Smooth muscle cell (in vitro differentiated cells): ENCODE results near the gene ACTR1A. TPM values are rescaled to one million over a fixed set of nuclear protein-coding genes. Genes with fewer than 3 reads are reported as not detected.

Source experiments
- DNase-seq: peaks from one replicate; lab custom pipeline; 2025; ENCODE audit not compliant: unreplicated experiment; lab: John Stamatoyannopoulos, UW
- H2AFZ ChIP-seq: fragments of 200-600 bp; sonication (generic); 2 replicates; pipeline ENCODE4 v1.6.0; 2016; ENCODE audit warnings: antibody characterized with exemption, low read depth, mild to moderate bottlenecking
- H3F3A ChIP-seq: fragments of 200-600 bp; sonication (generic); 2 replicates; pipeline ENCODE4 v1.6.0; 2017; ENCODE audit warnings: antibody characterized with exemption, low read depth
- H3K27ac ChIP-seq: fragments of 200-600 bp; sonication (generic); 2 replicates; pipeline ENCODE4 v1.5.1; 2016; ENCODE audit warnings: low read depth, mild to moderate bottlenecking
- H3K27me3 ChIP-seq: fragments of 200-600 bp; sonication (generic); 2 replicates; pipeline ENCODE4 v1.6.1; 2016; ENCODE audit warnings: low read depth, mild to moderate bottlenecking
- H3K36me3 ChIP-seq: fragments of 200-600 bp; sonication (generic); 2 replicates; pipeline ENCODE4 v1.5.1; 2016; ENCODE audit warnings: low read depth
- H3K4me1 ChIP-seq: fragments of 200-600 bp; sonication (generic); 2 replicates; pipeline ENCODE4 v1.5.1; 2016; ENCODE audit warnings: low read depth
- H3K4me2 ChIP-seq: fragments of 200-600 bp; sonication (generic); 2 replicates; pipeline ENCODE4 v1.6.0; 2016; ENCODE audit warnings: mild to moderate bottlenecking
- H3K4me3 ChIP-seq: fragments of 200-600 bp; sonication (generic); 2 replicates; pipeline ENCODE4 v1.5.1; 2016; ENCODE audit warnings: mild to moderate bottlenecking
- H3K79me2 ChIP-seq: fragments of 200-600 bp; sonication (generic); 2 replicates; pipeline ENCODE4 v1.6.0; 2016; ENCODE audit warnings: low read depth, mild to moderate bottlenecking
- H3K9ac ChIP-seq: fragments of 200-600 bp; sonication (generic); 2 replicates; pipeline ENCODE4 v1.6.0; 2016; ENCODE audit warnings: low read depth
- H3K9me3 ChIP-seq: fragments of 200-600 bp; sonication (generic); replicated peaks from 2 replicates; pipeline ENCODE4 v1.5.1; 2016; ENCODE audit warnings: low read depth
- H4K20me1 ChIP-seq: fragments of 200-600 bp; sonication (generic); 2 replicates; pipeline ENCODE4 v1.6.0; 2016; ENCODE audit warnings: low read depth
- WGBS: methylation state at CpG from one replicate; pipeline ENCODE4 v1.1.7; 2016; ENCODE audit warnings: low lambda C conversion rate; 5-methylcytosine and 5-hydroxymethylcytosine counted together
- polyA plus RNA-seq: library from polyadenylated mRNA; unstranded; fragments of >200 nt; fragmentation: Nextera tagmentation; extraction: Ambion mirVana; gene quantifications from 2 replicates; pipeline ENCODE4 v1.2.1, GENCODE V29; 2016
- total RNA-seq: library from RNA; depleted of rRNA; stranded (reverse); fragments of >200 nt; gene quantifications from 2 replicates; pipeline ENCODE4 v1.2.3, GENCODE V29; 2014
- TF ChIP-seq, protein P1 (sequence below): fragments of 200-600 bp; sonication (generic); IDR thresholded peaks from 2 replicates; pipeline ENCODE4 v1.5.1; 2017; ENCODE audit warnings: borderline replicate concordance, mild to moderate bottlenecking, antibody characterized with exemption; ENCODE audit not compliant: insufficient read depth, poor library complexity, severe bottlenecking

The ACTR1A gene
- total and polyA plus RNA-seq, 2 experiments from 2014 or later = 144 to 149 TPM

DNA sequence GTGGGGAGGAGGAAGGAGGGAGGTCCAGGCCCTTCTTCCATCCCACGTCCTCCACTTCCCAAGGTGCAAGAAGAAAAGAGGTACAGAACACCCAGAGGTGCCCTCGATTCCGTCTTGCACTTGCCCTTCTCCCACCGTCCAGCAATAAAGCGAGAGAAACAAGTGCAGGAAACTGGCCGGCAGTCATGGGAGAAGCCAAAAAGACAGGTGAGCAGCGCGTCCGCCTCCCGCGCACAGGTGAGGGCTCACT is 52.5 kb downstream of the ACTR1A start:
- H3K27ac ChIP-seq = no peak overlapping the region
- peaks cover 18% of the 10 kb centered on the region for H3K4me1 ChIP-seq
- no peaks in the 10 kb centered on the region for H3K36me3 ChIP-seq
- H4K20me1 ChIP-seq = peaks cover 6% of the 10 kb centered on the region
- H2AFZ ChIP-seq = peak overlapping the region; percentile 39
- H3K4me3 ChIP-seq = peak overlapping the region; percentile 76
- no peaks in the 10 kb centered on the region for H3K27me3 ChIP-seq
- peak overlapping the region; percentile 18 for H3K9ac ChIP-seq
- peak overlapping the region; percentile 98 for H3K4me2 ChIP-seq
- H3F3A ChIP-seq = peaks cover 11% of the 10 kb centered on the region
- DNase-seq = no peak
- H3K9me3 ChIP-seq = no peaks in the 10 kb centered on the region
- 0% methylated on average over 9 of the region's 11 CpGs for WGBS
- TF ChIP-seq, protein P1, sequence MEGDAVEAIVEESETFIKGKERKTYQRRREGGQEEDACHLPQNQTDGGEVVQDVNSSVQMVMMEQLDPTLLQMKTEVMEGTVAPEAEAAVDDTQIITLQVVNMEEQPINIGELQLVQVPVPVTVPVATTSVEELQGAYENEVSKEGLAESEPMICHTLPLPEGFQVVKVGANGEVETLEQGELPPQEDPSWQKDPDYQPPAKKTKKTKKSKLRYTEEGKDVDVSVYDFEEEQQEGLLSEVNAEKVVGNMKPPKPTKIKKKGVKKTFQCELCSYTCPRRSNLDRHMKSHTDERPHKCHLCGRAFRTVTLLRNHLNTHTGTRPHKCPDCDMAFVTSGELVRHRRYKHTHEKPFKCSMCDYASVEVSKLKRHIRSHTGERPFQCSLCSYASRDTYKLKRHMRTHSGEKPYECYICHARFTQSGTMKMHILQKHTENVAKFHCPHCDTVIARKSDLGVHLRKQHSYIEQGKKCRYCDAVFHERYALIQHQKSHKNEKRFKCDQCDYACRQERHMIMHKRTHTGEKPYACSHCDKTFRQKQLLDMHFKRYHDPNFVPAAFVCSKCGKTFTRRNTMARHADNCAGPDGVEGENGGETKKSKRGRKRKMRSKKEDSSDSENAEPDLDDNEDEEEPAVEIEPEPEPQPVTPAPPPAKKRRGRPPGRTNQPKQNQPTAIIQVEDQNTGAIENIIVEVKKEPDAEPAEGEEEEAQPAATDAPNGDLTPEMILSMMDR = no peak
- H3K79me2 ChIP-seq = no peaks in the 10 kb centered on the region

DNA sequence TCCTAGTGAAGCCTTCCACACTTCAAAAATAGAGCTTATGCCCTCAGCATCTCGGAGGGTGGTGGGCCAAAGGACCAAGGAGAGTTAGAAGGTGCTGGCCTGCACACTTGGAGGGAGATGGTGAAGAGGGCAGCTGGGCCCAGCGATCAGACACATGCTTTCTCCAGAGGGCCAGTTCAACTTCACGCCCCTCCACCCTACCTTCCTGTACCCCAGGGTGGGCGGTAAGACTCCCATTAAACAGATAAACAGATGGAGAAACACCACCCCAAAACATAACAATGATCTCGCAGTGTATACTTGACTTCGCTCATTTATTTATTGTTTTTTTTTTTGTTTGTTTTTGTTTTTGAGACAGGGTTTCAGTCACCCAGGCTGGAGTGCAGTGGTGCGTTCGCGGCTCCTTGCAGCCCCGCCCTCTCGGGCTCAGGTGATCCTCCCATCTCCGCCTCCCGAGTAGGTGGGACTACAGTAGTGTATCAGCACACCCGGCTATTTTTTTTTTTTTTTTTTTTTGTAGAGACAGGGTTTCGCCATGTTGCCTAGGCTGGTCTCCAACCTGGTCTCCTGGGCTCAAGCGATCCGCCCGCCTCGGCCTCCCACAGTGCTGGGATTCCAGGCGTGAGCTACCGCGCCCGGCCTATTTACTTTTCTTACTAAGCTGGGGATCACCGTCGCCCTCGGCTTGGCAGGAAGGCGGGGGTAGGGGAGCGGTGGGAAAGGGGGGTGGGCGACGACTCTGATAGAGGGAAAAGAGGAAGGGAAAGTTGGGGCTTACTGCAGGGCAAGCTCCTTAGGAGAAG is 53.0 kb downstream of the ACTR1A start:
- peak overlapping the region; percentile 98 for H3K4me2 ChIP-seq
- no peaks in the 10 kb centered on the region for H3K27me3 ChIP-seq
- peaks cover 13% of the 10 kb centered on the region for H3K4me1 ChIP-seq
- H3F3A ChIP-seq = peaks cover 11% of the 10 kb centered on the region
- TF ChIP-seq, protein P1 = no peak
- 14% methylated on average over 24 of the region's 30 CpGs for WGBS
- peak overlapping the region; percentile 39 for H2AFZ ChIP-seq
- no peak for DNase-seq
- no peak overlapping the region for H3K27ac ChIP-seq
- peak overlapping the region; percentile 18 for H3K9ac ChIP-seq
- H4K20me1 ChIP-seq = peaks cover 6% of the 10 kb centered on the region
- H3K36me3 ChIP-seq = no peaks in the 10 kb centered on the region
- peak overlapping the region; percentile 76 for H3K4me3 ChIP-seq
- no peaks in the 10 kb centered on the region for H3K9me3 ChIP-seq
- no peaks in the 10 kb centered on the region for H3K79me2 ChIP-seq

DNA sequence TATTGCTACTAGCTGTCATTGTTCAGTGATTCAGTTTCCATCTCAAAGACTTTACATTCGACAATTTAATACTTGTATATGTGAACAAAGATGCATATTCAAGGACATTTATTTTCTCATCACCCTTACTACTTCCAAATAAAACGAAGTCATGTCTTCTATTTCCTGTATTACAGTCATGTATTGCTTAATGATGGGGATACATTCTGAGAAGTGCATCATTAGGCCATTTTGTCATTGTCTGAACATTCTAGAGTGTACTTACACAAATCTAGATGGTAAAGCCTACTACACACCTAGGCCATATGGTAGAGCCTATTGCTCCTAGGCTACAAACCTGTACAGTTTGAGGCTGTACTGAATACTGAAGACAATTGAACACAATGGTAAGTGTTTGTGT is 57.7 kb downstream of the ACTR1A start:
- H3K4me1 ChIP-seq = no peaks in the 10 kb centered on the region
- no peaks in the 10 kb centered on the region for H3K9me3 ChIP-seq
- H3K79me2 ChIP-seq = no peaks in the 10 kb centered on the region
- H2AFZ ChIP-seq = no peak overlapping the region
- no peak overlapping the region for H3K4me2 ChIP-seq
- 88% methylated on average over 2 of the region's 2 CpGs for WGBS
- no peaks in the 10 kb centered on the region for H3K27me3 ChIP-seq
- no peak overlapping the region for H3K4me3 ChIP-seq
- no peak for DNase-seq
- no peaks in the 10 kb centered on the region for H3F3A ChIP-seq
- no peaks in the 10 kb centered on the region for H3K36me3 ChIP-seq
- no peak overlapping the region for H3K9ac ChIP-seq
- no peak overlapping the region for H3K27ac ChIP-seq
- TF ChIP-seq, protein P1 = no peak
- no peaks in the 10 kb centered on the region for H4K20me1 ChIP-seq

DNA sequence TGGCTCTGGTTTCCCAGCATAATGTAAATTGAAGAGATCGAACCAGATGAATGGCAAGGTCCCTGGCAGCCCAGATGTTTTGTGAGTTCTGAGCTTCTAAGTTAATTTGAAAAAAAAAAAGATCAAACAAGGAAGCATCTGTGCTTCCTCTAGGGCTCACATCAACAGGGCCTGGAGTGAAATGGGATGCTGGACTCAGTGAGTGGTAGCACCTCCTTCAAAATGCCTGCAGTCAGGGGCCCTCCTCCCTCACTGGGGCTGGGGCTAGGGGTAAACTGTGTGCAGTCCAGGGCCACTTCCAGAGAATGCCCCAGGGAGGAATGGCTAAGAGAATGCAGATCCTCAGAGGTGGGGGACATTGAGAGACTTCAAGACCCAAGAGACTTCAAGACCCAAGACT is 64.1 kb downstream of the ACTR1A start:
- Histone ChIP-seq H3K27ac (no peak overlapping the region), H3K9ac (no peak overlapping the region), H3K4me1 (peaks cover 15% of the 10 kb centered on the region), H4K20me1 (no peaks in the 10 kb centered on the region), H3K27me3 (no peaks in the 10 kb centered on the region), H3K4me3 (no peak overlapping the region), H2AFZ (no peak overlapping the region), H3K9me3 (no peaks in the 10 kb centered on the region), H3K4me2 (no peak overlapping the region), H3F3A (no peaks in the 10 kb centered on the region), H3K79me2 (peaks cover 8% of the 10 kb centered on the region), H3K36me3 (no peaks in the 10 kb centered on the region)
- DNase-seq = no peak
- 100% methylated on average over 1 of the region's 1 CpG for WGBS
- TF ChIP-seq, protein P1 = no peak
